H1 (cell line): ENCODE results near the gene ARHGAP26. TPM values are rescaled to one million over a fixed set of nuclear protein-coding genes. Genes with fewer than 3 reads are reported as not detected.

Experiments
- CTCF ChIA-PET: fragments of 300-600 bp; sonication (Branson Sonifier 250); formaldehyde crosslinking; loops from one replicate; lab custom pipeline; 2021; ENCODE audit not compliant: partially characterized antibody; lab: Charles Lee
- POLR2A ChIA-PET: fragments of 300-600 bp; sonication (Branson Sonifier 250); formaldehyde crosslinking; loops from one replicate; lab custom pipeline; 2021; ENCODE audit warnings: inconsistent platforms; ENCODE audit not compliant: partially characterized antibody; lab: Charles Lee
- DNase-seq, 2 experiments: peaks; one replicate each; pipeline versions ENCODE4 v3.0.0 to v3.0.0-alpha.2; 2010 to 2022; ENCODE audit warnings: low spot score in 2 of 2, low read depth in 1 of 2, mixed read lengths in 1 of 2
- FAIRE-seq: peaks from 2 replicates; lab custom pipeline; 2011; peaks lifted over from hg19 to GRCh38; lab: Jason Lieb, UNC
- H2AFZ ChIP-seq: 2 replicates; pipeline ENCODE4 v1.8.1; 2012; ENCODE audit warnings: low read length, inconsistent platforms
- H2AK5ac ChIP-seq: 2 replicates; pipeline ENCODE4 v1.6.1; 2013; ENCODE audit warnings: low read depth, low read length
- H2BK120ac ChIP-seq: replicated peaks from 2 replicates; pipeline ENCODE3; 2013; ENCODE audit warnings: low read depth, low read length, inconsistent platforms
- H2BK12ac ChIP-seq: 2 replicates; pipeline ENCODE4 v1.6.1; 2013; ENCODE audit warnings: low read depth, low read length
- H2BK15ac ChIP-seq: 2 replicates; pipeline ENCODE4 v1.6.1; 2013; ENCODE audit warnings: low read length
- H2BK20ac ChIP-seq: 2 replicates; pipeline ENCODE4 v1.6.1; 2013; ENCODE audit warnings: low read length
- H2BK5ac ChIP-seq: 2 replicates; pipeline ENCODE4 v1.6.1; 2013; ENCODE audit warnings: low read depth, low read length
- H3K14ac ChIP-seq: 2 replicates; pipeline ENCODE4 v1.6.1; 2013; ENCODE audit warnings: inconsistent platforms; ENCODE audit not compliant: insufficient read length
- H3K18ac ChIP-seq: 2 replicates; pipeline ENCODE4 v1.6.1; 2013; ENCODE audit warnings: low read length; ENCODE audit errors: extremely low read depth
- H3K23ac ChIP-seq: 2 replicates; pipeline ENCODE4 v1.6.1; 2013; ENCODE audit warnings: inconsistent platforms; ENCODE audit not compliant: insufficient read length
- H3K23me2 ChIP-seq: 2 replicates; pipeline ENCODE4 v1.6.1; 2013; ENCODE audit warnings: low read depth, low read length
- H3K27ac ChIP-seq: 2 replicates; pipeline ENCODE4 v1.6.1; 2011; ENCODE audit warnings: low read depth, low read length, inconsistent platforms
- H3K27me3 ChIP-seq, 4 experiments: replicated peaks in 1 of 4; 1 replicate in 1 of 4; 2 replicates in 3 of 4; pipeline versions ENCODE4 v1.6.1 to v1.8.1; 2011 to 2013; ENCODE audit warnings: low read length in 3 of 4, mild to moderate bottlenecking in 3 of 4, inconsistent platforms in 2 of 4, mixed read lengths in 2 of 4, moderate library complexity in 1 of 4; ENCODE audit not compliant: control insufficient read depth in 3 of 4, insufficient read depth in 3 of 4; ENCODE audit errors: extremely low read depth in 1 of 4
- H3K36me3 ChIP-seq, 4 experiments: 2 replicates each; pipeline versions ENCODE4 v1.6.1 to v1.8.1; 2011 to 2013; ENCODE audit warnings: mild to moderate bottlenecking in 4 of 4, low read length in 3 of 4, moderate library complexity in 2 of 4, control low read depth in 1 of 4, inconsistent platforms in 1 of 4; ENCODE audit not compliant: insufficient read depth in 4 of 4, control insufficient read depth in 2 of 4
- H3K4ac ChIP-seq: replicated peaks from 2 replicates; pipeline ENCODE3; 2013; ENCODE audit warnings: low read length, low read depth, mixed read lengths, inconsistent platforms; ENCODE audit not compliant: insufficient read length
- H3K4me1 ChIP-seq, 4 experiments: replicated peaks in 1 of 4; 1 replicate in 1 of 4; 2 replicates in 3 of 4; pipeline versions ENCODE4 v1.6.1 to v1.8.1; 2011 to 2013; ENCODE audit warnings: low read length in 3 of 4, inconsistent platforms in 2 of 4, mixed read lengths in 1 of 4; ENCODE audit not compliant: insufficient read depth in 4 of 4, control insufficient read depth in 3 of 4
- H3K4me2 ChIP-seq, 2 experiments: 2 replicates each; pipeline versions ENCODE4 v1.6.1 to v1.8.1; 2011 to 2013; ENCODE audit warnings: low read depth in 2 of 2, low read length in 2 of 2, control low read depth in 1 of 2, inconsistent platforms in 1 of 2, mild to moderate bottlenecking in 1 of 2; ENCODE audit not compliant: insufficient read depth in 1 of 2
- H3K4me3 ChIP-seq, 4 experiments: fragments of 200-600, 300-600 bp in 1 of 4; sonication (generic), shearing (Covaris generic), sonication (Bioruptor Twin) in 1 of 4; 2 replicates each; pipeline versions ENCODE4 v1.5.1 to v1.8.1; 2011 to 2016; ENCODE audit warnings: low read length in 4 of 4, low read depth in 3 of 4, control low read depth in 2 of 4, inconsistent platforms in 2 of 4, mild to moderate bottlenecking in 2 of 4, mixed read lengths in 1 of 4, moderate library complexity in 1 of 4; ENCODE audit not compliant: insufficient read depth in 2 of 4; ENCODE audit errors: extremely low read depth in 1 of 4
- H3K56ac ChIP-seq: replicated peaks from 2 replicates; pipeline ENCODE3; 2013; ENCODE audit warnings: low read depth, mild to moderate bottlenecking, mixed read lengths, low read length, inconsistent platforms; ENCODE audit not compliant: insufficient read length
- H3K79me1 ChIP-seq: 2 replicates; pipeline ENCODE4 v1.6.1; 2013; ENCODE audit warnings: low read depth, low read length, control low read depth
- H3K79me2 ChIP-seq, 2 experiments: 2 replicates each; pipeline versions ENCODE4 v1.6.1 to v1.8.1; 2012 to 2013; ENCODE audit warnings: low read length in 2 of 2, mild to moderate bottlenecking in 2 of 2, inconsistent platforms in 1 of 2; ENCODE audit not compliant: insufficient read depth in 2 of 2, control insufficient read depth in 1 of 2
- H3K9ac ChIP-seq, 4 experiments: replicated peaks in 1 of 4; 1 replicate in 1 of 4; 2 replicates in 3 of 4; pipeline versions ENCODE4 v1.6.1 to v1.8.1; 2011 to 2013; ENCODE audit warnings: low read depth in 3 of 4, low read length in 3 of 4, control low read depth in 2 of 4, mild to moderate bottlenecking in 2 of 4, moderate library complexity in 2 of 4, inconsistent platforms in 1 of 4; ENCODE audit errors: extremely low read depth in 1 of 4
- H3K9me3 ChIP-seq, 2 experiments: 2 replicates each; pipeline versions ENCODE4 v1.6.1 to v1.8.1; 2012 to 2013; ENCODE audit warnings: mild to moderate bottlenecking in 2 of 2, moderate library complexity in 2 of 2, control low read depth in 1 of 2, inconsistent platforms in 1 of 2, low read depth in 1 of 2, low read length in 1 of 2, mixed read lengths in 1 of 2; ENCODE audit not compliant: insufficient read depth in 2 of 2
- H4K20me1 ChIP-seq, 2 experiments: replicated peaks in 1 of 2; 2 replicates each; pipeline versions ENCODE3 to v1.8.1; 2011 to 2013; ENCODE audit warnings: inconsistent platforms in 2 of 2, low read length in 2 of 2, mild to moderate bottlenecking in 1 of 2; ENCODE audit not compliant: insufficient read depth in 2 of 2, control insufficient read depth in 1 of 2
- H4K5ac ChIP-seq: 2 replicates; pipeline ENCODE4 v1.6.1; 2013; ENCODE audit warnings: low read length, low read depth, mixed read lengths, inconsistent platforms; ENCODE audit not compliant: insufficient read length
- H4K8ac ChIP-seq: 2 replicates; pipeline ENCODE4 v1.8.0; 2013; ENCODE audit warnings: mild to moderate bottlenecking, moderate library complexity, low read length, inconsistent platforms; ENCODE audit not compliant: insufficient read depth; ENCODE audit errors: extremely low read depth
- H4K91ac ChIP-seq: replicated peaks from 2 replicates; pipeline ENCODE3; 2013; ENCODE audit warnings: low read length, mixed read lengths, inconsistent platforms; ENCODE audit not compliant: insufficient read length
- CBX5 ChIP-seq: fragments of 300-800, 300-1000 bp; sonication (generic); IDR thresholded peaks from 2 replicates; pipeline ENCODE4 v1.7.1; 2016; ENCODE audit warnings: antibody characterized with exemption, low read length, low read depth
- CHD1 ChIP-seq: IDR thresholded peaks from 2 replicates; pipeline ENCODE4 v1.6.1; 2012; ENCODE audit warnings: low read depth, low read length, improper control_type of control experiment
- CTBP2 ChIP-seq: IDR thresholded peaks from 2 replicates; pipeline ENCODE4 v1.7.0; 2011; ENCODE audit warnings: borderline replicate concordance, mild to moderate bottlenecking, moderate library complexity, mixed read lengths, low read length; ENCODE audit not compliant: insufficient read depth, insufficient read length
- NANOG ChIP-seq: IDR thresholded peaks from 2 replicates; pipeline ENCODE4 v1.6.1; 2011; ENCODE audit warnings: low read length, low read depth, mild to moderate bottlenecking, inconsistent platforms; ENCODE audit not compliant: insufficient read depth, poor library complexity, severe bottlenecking
- SP1 ChIP-seq: IDR thresholded peaks from 2 replicates; pipeline ENCODE4 v1.6.1; 2011; ENCODE audit warnings: low read depth, low read length
- TCF12 ChIP-seq: IDR thresholded peaks from 2 replicates; pipeline ENCODE4 v1.6.1; 2011; ENCODE audit warnings: low read depth, mild to moderate bottlenecking, low read length
- YY1 ChIP-seq: IDR thresholded peaks from 2 replicates; pipeline ENCODE4 v1.6.1; 2011; ENCODE audit warnings: low read depth, mild to moderate bottlenecking, low read length
- WGBS, 2 experiments: shearing (Covaris generic) in 1 of 2; methylation state at CpG; one replicate each; pipeline versions ENCODE4 v1.1.6 to v1.1.7; 2013 to 2015; ENCODE audit warnings: low lambda C conversion rate in 2 of 2, mixed read lengths in 2 of 2, inconsistent platforms in 1 of 2, low coverage in 1 of 2, missing lambda C conversion rate in 1 of 2; ENCODE audit not compliant: insufficient replicate concordance in 2 of 2, insufficient coverage in 1 of 2, insufficient read length in 1 of 2; ENCODE audit errors: extremely low coverage in 1 of 2, missing lambda C conversion rate in 1 of 2; 5-methylcytosine and 5-hydroxymethylcytosine counted together
- polyA plus RNA-seq, 7 experiments: library from polyadenylated mRNA; depleted of rRNA in 3 of 7; stranded (reverse) in 5 of 7; unstranded in 2 of 7; fragments of >200 nt in 5 of 7; fragments of 200-250 nt in 2 of 7; gene quantifications; 1 replicate in 5 of 7; 2 replicates in 1 of 7; 4 replicates in 1 of 7; pipeline versions ENCODE4 v1.2.1 to v1.2.3, GENCODE V29; 2011 to 2013; ENCODE audit warnings: missing spikeins in 2 of 7, mixed read lengths in 2 of 7
- total RNA-seq: library from RNA; stranded (reverse); fragmentation: NEBNext Ultra II Directional; extraction: Animal tissue kit (Norgen Biotek cat#: 25700); gene quantifications from 2 replicates; pipeline ENCODE4 v1.2.1, GENCODE V29; 2021

Gene ARHGAP26
- total and polyA plus RNA-seq, 2 of the 8 experiments (the other 6 are each of a cell fraction or from before 2014, with no cell fraction given) = 7.1 to 24.8 TPM

GRCh38 chr5:142941245-142941644 lies 171.1 kb downstream of the ARHGAP26 start:
- H2BK15ac ChIP-seq = no peak overlapping the region
- no peak overlapping the region for H3K23ac ChIP-seq
- no peaks in the 10 kb centered on the region; a peak in 2 of 8 replicates for H3K36me3 ChIP-seq
- H3K79me2 ChIP-seq = no peaks in the 10 kb centered on the region
- H4K91ac ChIP-seq = no peak overlapping the region
- TF ChIP-seq CHD1 (no peak), CTBP2 (no peak), YY1 (no peak), TCF12 (no peak), SP1 (no peak), CBX5 (no peak), NANOG (no peak)
- 82% methylated on average over 2 of the region's 2 CpGs; no CpG with 5 or more reads in 1 of the 2 experiments for WGBS, 2 experiments
- no peak overlapping the region for H2AK5ac ChIP-seq
- H3K27me3 ChIP-seq = peaks cover 0 to 1% (median 0%) of the 10 kb centered on the region in 4 experiments; a peak in 1 of 7 replicates
- H3K14ac ChIP-seq = no peak overlapping the region
- no peak overlapping the region for H3K27ac ChIP-seq
- no peaks in the 10 kb centered on the region for H3K9me3 ChIP-seq
- DNase-seq (no peak), FAIRE-seq (no peak)
- no peak overlapping the region for H4K5ac ChIP-seq
- POLR2A ChIA-PET = no interaction called here
- H3K18ac ChIP-seq = no peak overlapping the region
- H3K4ac ChIP-seq = no peak overlapping the region
- H2BK12ac ChIP-seq = no peak overlapping the region
- H2BK20ac ChIP-seq = no peak overlapping the region
- no peaks in the 10 kb centered on the region for H4K20me1 ChIP-seq
- H3K23me2 ChIP-seq = no peaks in the 10 kb centered on the region
- H2AFZ ChIP-seq = no peak overlapping the region
- H2BK5ac ChIP-seq = no peak overlapping the region
- no peak overlapping the region for H3K4me2 ChIP-seq
- no peak overlapping the region for H3K4me3 ChIP-seq
- H3K9ac ChIP-seq = no peak overlapping the region
- no peaks in the 10 kb centered on the region for H3K4me1 ChIP-seq
- no peak overlapping the region for H4K8ac ChIP-seq
- H3K56ac ChIP-seq = no peak overlapping the region
- CTCF ChIA-PET = no interaction called here
- H2BK120ac ChIP-seq = no peak overlapping the region
- no peaks in the 10 kb centered on the region for H3K79me1 ChIP-seq
